ENCODE results near the gene RAB39B. TPM values are rescaled to one million over a fixed set of nuclear protein-coding genes. Genes with fewer than 3 reads are reported as not detected.
A peak's percentile ranks its signal among the peaks of the same experiment; 100 is the strongest.
"Not testable (repeated sequence)": the region's sequence is repeated elsewhere in the genome, so short reads cannot be mapped to it uniquely, and the experiment has no call there.

The RAB39B gene
- total RNA-seq, 2 experiments from 2014 or later: 13.6 to 14.7 TPM

- no peaks in the 10 kb centered on the region for H3K27me3 Mint-ChIP-seq
- POLR2A ChIA-PET: interaction anchor here (1.3 kb wide), 1 partner anchor 19 kb away, joined by 5 read pairs; no protein-coding TSS in a partner anchor
- CTCF ChIA-PET: no interaction called here
Measured at GRCh38 chrX:155235891-155236290, 28.4 kb downstream of the RAB39B start.

GRCh38 chrX:155231163-155231562 is 33.1 kb downstream of the RAB39B start:
- CTCF ChIA-PET: no interaction called here
- DNase-seq: no peak
- H3K9me3 Mint-ChIP-seq: no peaks in the 10 kb centered on the region
- H3K4me3 Mint-ChIP-seq: no peak overlapping the region
- H3K27ac Mint-ChIP-seq: peak overlapping the region; percentile 37
- POLR2A ChIA-PET: no interaction called here
- H3K4me1 Mint-ChIP-seq: peaks cover 12% of the 10 kb centered on the region
- peaks cover 50% of the 10 kb centered on the region for H3K36me3 Mint-ChIP-seq (ENCODE audit: low read depth)
- no peaks in the 10 kb centered on the region for H3K27me3 Mint-ChIP-seq

More at GRCh38 chrX:155235891-155236290, 28.4 kb downstream of the RAB39B start:
- no peak for DNase-seq
- Mint-ChIP-seq H3K4me3 (no peak overlapping the region), H3K27ac (no peak overlapping the region), H3K36me3 (ENCODE audit: low read depth) (peaks cover 41% of the 10 kb centered on the region), H3K9me3 (no peaks in the 10 kb centered on the region), H3K4me1 (peaks cover 11% of the 10 kb centered on the region)

- H3K4me1 Mint-ChIP-seq: no peaks in the 10 kb centered on the region
- no peaks in the 10 kb centered on the region for H3K9me3 Mint-ChIP-seq
- no peak for DNase-seq
- H3K27ac Mint-ChIP-seq: no peak overlapping the region
- no peaks in the 10 kb centered on the region for H3K27me3 Mint-ChIP-seq
- ChIA-PET CTCF (interaction anchor here (0.9 to 1.3 kb wide), 2 partner anchors 9 to 10 kb away, joined by 3 to 4 read pairs; partner anchors contain the start of gene VBP1), POLR2A (interaction anchor here (1.2 kb wide), 1 partner anchor 10 kb away, joined by 4 read pairs; the partner anchor contains the start of gene VBP1)
- H3K4me3 Mint-ChIP-seq: no peak overlapping the region
- H3K36me3 Mint-ChIP-seq (ENCODE audit: low read depth): peaks cover 59% of the 10 kb centered on the region
Measured at GRCh38 chrX:155225774-155226173, 38.5 kb downstream of the RAB39B start.

- CTCF ChIA-PET, POLR2A ChIA-PET, H3K27me3 Mint-ChIP-seq, DNase-seq, H3K27ac Mint-ChIP-seq, H3K4me3 Mint-ChIP-seq, H3K4me1 Mint-ChIP-seq, H3K9me3 Mint-ChIP-seq: not testable (repeated sequence)
- peaks cover 46% of the 10 kb centered on the region for H3K36me3 Mint-ChIP-seq (ENCODE audit: low read depth)
Measured at GRCh38 chrX:155223746-155224145, 40.5 kb downstream of the RAB39B start.

GRCh38 chrX:155221351-155221750 is 42.9 kb downstream of the RAB39B start:
- ChIA-PET CTCF (no interaction called here), POLR2A (no interaction called here)
- H3K4me3 Mint-ChIP-seq: no peak overlapping the region
- H3K36me3 Mint-ChIP-seq (ENCODE audit: low read depth): peaks cover 34% of the 10 kb centered on the region
- H3K9me3 Mint-ChIP-seq: no peaks in the 10 kb centered on the region
- no peak for DNase-seq
- no peak overlapping the region for H3K27ac Mint-ChIP-seq
- H3K27me3 Mint-ChIP-seq: no peaks in the 10 kb centered on the region
- peaks cover 18% of the 10 kb centered on the region for H3K4me1 Mint-ChIP-seq

GRCh38 chrX:155218777-155219176 is 45.5 kb downstream of the RAB39B start:
- ChIA-PET POLR2A (interaction anchor here (1.7 kb wide), 1 partner anchor 30 kb away, joined by 4 read pairs; no protein-coding TSS in a partner anchor), CTCF (no interaction called here)
- Mint-ChIP-seq H3K27ac (no peak overlapping the region), H3K9me3 (no peaks in the 10 kb centered on the region), H3K4me3 (no peak overlapping the region), H3K4me1 (peaks cover 26% of the 10 kb centered on the region), H3K36me3 (ENCODE audit: low read depth) (peaks cover 21% of the 10 kb centered on the region), H3K27me3 (no peaks in the 10 kb centered on the region)
- no peak for DNase-seq

GRCh38 chrX:155216940-155217440 is 47.3 kb downstream of the RAB39B start:
- CTCF ChIA-PET: interaction anchor here (0.7 to 1.8 kb wide), 9 partner anchors 9 to 299 kb away, joined by 3 to 9 read pairs (median 4); partner anchors contain the start of gene RAB39B

GRCh38 chrX:155216179-155216939 is 47.9 kb downstream of the RAB39B start, which contains the start of gene VBP1:
TSS of gene VBP1 (plus strand) at chrX:155216460. CDS start at chrX:155216483, 23 bp downstream.
- POLR2A ChIA-PET: interaction anchor here (0.6 to 2.4 kb wide), 11 partner anchors 9 to 232 kb away, joined by 3 to 8 read pairs (median 4); partner anchors contain the start of genes BRCC3, FUNDC2 and RAB39B
- no peaks in the 10 kb centered on the region for H3K27me3 Mint-ChIP-seq
- DNase-seq: peak; percentile 89
- H3K4me3 Mint-ChIP-seq: peak within 1 kb of the TSS; percentile 93
- peaks cover 2% of the 10 kb centered on the region for H3K36me3 Mint-ChIP-seq (ENCODE audit: low read depth)
- H3K9me3 Mint-ChIP-seq: no peaks in the 10 kb centered on the region
- H3K4me1 Mint-ChIP-seq: peaks cover 26% of the 10 kb centered on the region
- CTCF ChIA-PET: interaction anchor here (0.7 to 1.8 kb wide), 9 partner anchors 10 to 299 kb away, joined by 3 to 9 read pairs (median 4); partner anchors contain the start of gene RAB39B
- H3K27ac Mint-ChIP-seq: peak within 1 kb of the TSS; percentile 85

More at GRCh38 chrX:155216940-155217440, 47.3 kb downstream of the RAB39B start:
- Mint-ChIP-seq H3K4me3 (peak overlapping the region; percentile 93), H3K4me1 (peaks cover 26% of the 10 kb centered on the region), H3K9me3 (no peaks in the 10 kb centered on the region), H3K27ac (peak overlapping the region; percentile 85), H3K27me3 (no peaks in the 10 kb centered on the region), H3K36me3 (ENCODE audit: low read depth) (peaks cover 8% of the 10 kb centered on the region)
- peak; percentile 16 for DNase-seq
- POLR2A ChIA-PET: interaction anchor here (0.6 to 2.4 kb wide), 8 partner anchors 19 to 233 kb away, joined by 3 to 8 read pairs (median 4); partner anchors contain the start of genes BRCC3, FUNDC2 and RAB39B

GRCh38 chrX:155215443-155216178 is 48.7 kb downstream of the RAB39B start:
- POLR2A ChIA-PET: interaction anchor here (0.6 to 2.4 kb wide), 6 partner anchors 9 to 197 kb away, joined by 3 to 8 read pairs (median 4); partner anchors contain the start of genes FUNDC2 and RAB39B
- DNase-seq: no peak
- CTCF ChIA-PET: interaction anchor here (0.9 to 1.7 kb wide), 3 partner anchors 11 to 121 kb away, joined by 4 read pairs; no protein-coding TSS in a partner anchor
- H3K9me3 Mint-ChIP-seq: no peaks in the 10 kb centered on the region
- H3K27ac Mint-ChIP-seq: peak overlapping the region; percentile 85
- peak overlapping the region; percentile 93 for H3K4me3 Mint-ChIP-seq
- H3K27me3 Mint-ChIP-seq: no peaks in the 10 kb centered on the region
- no peaks in the 10 kb centered on the region for H3K36me3 Mint-ChIP-seq (ENCODE audit: low read depth)
- H3K4me1 Mint-ChIP-seq: peaks cover 26% of the 10 kb centered on the region

GRCh38 chrX:155213731-155214130 is 50.6 kb downstream of the RAB39B start:
- ChIA-PET POLR2A (no interaction called here), CTCF (no interaction called here)
- H3K4me1 Mint-ChIP-seq: peaks cover 21% of the 10 kb centered on the region
- no peak for DNase-seq
- no peaks in the 10 kb centered on the region for H3K27me3 Mint-ChIP-seq
- no peak overlapping the region for H3K4me3 Mint-ChIP-seq
- H3K27ac Mint-ChIP-seq: no peak overlapping the region
- no peaks in the 10 kb centered on the region for H3K36me3 Mint-ChIP-seq (ENCODE audit: low read depth)
- H3K9me3 Mint-ChIP-seq: no peaks in the 10 kb centered on the region

GRCh38 chrX:155211208-155211607 is 53.1 kb downstream of the RAB39B start:
- H3K9me3 Mint-ChIP-seq: no peaks in the 10 kb centered on the region
- ChIA-PET CTCF (no interaction called here), POLR2A (no interaction called here)
- H3K4me3 Mint-ChIP-seq: no peak overlapping the region
- no peak overlapping the region for H3K27ac Mint-ChIP-seq
- DNase-seq: no peak
- no peaks in the 10 kb centered on the region for H3K36me3 Mint-ChIP-seq (ENCODE audit: low read depth)
- peaks cover 8% of the 10 kb centered on the region for H3K4me1 Mint-ChIP-seq
- H3K27me3 Mint-ChIP-seq: no peaks in the 10 kb centered on the region
